SK-N-SH treated with all-trans-retinoic acid at 6 μM for 48 hours (cell line): ENCODE results near the gene LETMD1.

Source experiments
- ATAC-seq: fragments of 200-7000 bp; cut with Tn5 transposase; 3 replicates; pipeline ENCODE4 v1.9.1; 2020; ENCODE audit warnings: mild to moderate bottlenecking, moderate library complexity
- ARNTL ChIP-seq: fragments of 450-650 bp; formaldehyde crosslinking; IDR thresholded peaks from 2 replicates; pipeline ENCODE4 v1.5.0; 2020; ENCODE audit warnings: low read depth, mild to moderate bottlenecking, moderate library complexity, borderline replicate concordance
- BACH2 ChIP-seq: fragments of 250-450 bp; sonication (Bioruptor Pico); IDR thresholded peaks from 2 replicates; pipeline ENCODE4 v1.9.0; 2021; ENCODE audit warnings: mild to moderate bottlenecking, borderline replicate concordance
- CSDC2 ChIP-seq: fragments of 250-450 bp; sonication (Bioruptor Pico); IDR thresholded peaks from 2 replicates; pipeline ENCODE4 v1.5.0; 2020; ENCODE audit warnings: mild to moderate bottlenecking, moderate library complexity
- CSRNP3 ChIP-seq: fragments of 250-450 bp; sonication (Bioruptor Pico); IDR thresholded peaks from 2 replicates; pipeline ENCODE4 v1.5.1; 2021; ENCODE audit warnings: mild to moderate bottlenecking, moderate library complexity
- ESRRG ChIP-seq: fragments of 250-450 bp; sonication (Bioruptor Pico); IDR thresholded peaks from 2 replicates; pipeline ENCODE4 v1.6.1; 2021; ENCODE audit warnings: mild to moderate bottlenecking
- ISL1 ChIP-seq: fragments of 250-450 bp; sonication (Bioruptor Pico); IDR thresholded peaks from 2 replicates; pipeline ENCODE4 v2.1.2; 2022; ENCODE audit warnings: mild to moderate bottlenecking, moderate library complexity
- OSR1 ChIP-seq: fragments of 250-450 bp; sonication (Bioruptor Pico); IDR thresholded peaks from 2 replicates; pipeline ENCODE4 v1.8.0; 2022; ENCODE audit warnings: moderate library complexity, mild to moderate bottlenecking, inconsistent platforms
- PPARA ChIP-seq: fragments of 250-450 bp; sonication (Bioruptor Pico); IDR thresholded peaks from 2 replicates; pipeline ENCODE4 v1.5.0; 2020; ENCODE audit warnings: mild to moderate bottlenecking, borderline replicate concordance
- RARB ChIP-seq: fragments of 250-450 bp; sonication (Bioruptor Pico); IDR thresholded peaks from 2 replicates; pipeline ENCODE4 v1.8.0; 2021; ENCODE audit warnings: mild to moderate bottlenecking, moderate library complexity
- SNAI2 ChIP-seq: fragments of 250-450 bp; sonication (Bioruptor Pico); IDR thresholded peaks from 2 replicates; pipeline ENCODE4 v1.5.0; 2020; ENCODE audit warnings: mild to moderate bottlenecking, moderate library complexity
- TOX ChIP-seq: fragments of 250-450 bp; sonication (Bioruptor Pico); IDR thresholded peaks from 2 replicates; pipeline ENCODE4 v1.8.0; 2021; ENCODE audit warnings: mild to moderate bottlenecking, moderate library complexity, borderline replicate concordance
- ZFP3 ChIP-seq: fragments of 250-450 bp; sonication (Bioruptor Pico); IDR thresholded peaks from 2 replicates; pipeline ENCODE4 v1.5.0; 2020; ENCODE audit warnings: mild to moderate bottlenecking, moderate library complexity
- ZFP30 ChIP-seq: fragments of 450-650 bp; formaldehyde crosslinking; IDR thresholded peaks from 2 replicates; pipeline ENCODE4 v1.5.0; 2022; ENCODE audit warnings: mild to moderate bottlenecking, moderate library complexity
- ZNF565 ChIP-seq: fragments of 450-650 bp; formaldehyde crosslinking; conservative IDR thresholded peaks from 2 replicates; pipeline ENCODE4 v1.5.0; 2020; ENCODE audit warnings: low read depth, mild to moderate bottlenecking, moderate library complexity
- ZNF70 ChIP-seq: fragments of 450-650 bp; formaldehyde crosslinking; IDR thresholded peaks from 2 replicates; pipeline ENCODE4 v1.5.0; 2020; ENCODE audit warnings: mild to moderate bottlenecking, moderate library complexity
- ZNF8 ChIP-seq: fragments of 450-650 bp; formaldehyde crosslinking; IDR thresholded peaks from 2 replicates; pipeline ENCODE4 v1.5.0; 2020; ENCODE audit warnings: mild to moderate bottlenecking, moderate library complexity
- TF ChIP-seq, protein P1 (sequence below): fragments of 250-450 bp; sonication (Bioruptor Pico); IDR thresholded peaks from 2 replicates; pipeline ENCODE4 v1.8.0; 2020; ENCODE audit warnings: mild to moderate bottlenecking, moderate library complexity, borderline replicate concordance
- TF ChIP-seq, protein P2 (sequence below): fragments of 250-450 bp; sonication (Bioruptor Pico); IDR thresholded peaks from 2 replicates; pipeline ENCODE4 v1.5.0; 2020; ENCODE audit warnings: mild to moderate bottlenecking, moderate library complexity
- TF ChIP-seq, protein P3 (sequence below): fragments of 250-450 bp; sonication (Bioruptor Pico); IDR thresholded peaks from 2 replicates; pipeline ENCODE4 v1.8.0; 2021; ENCODE audit warnings: low read depth, mild to moderate bottlenecking, moderate library complexity, borderline replicate concordance
- TF ChIP-seq, protein P4 (sequence below): fragments of 250-450 bp; sonication (Bioruptor Pico); IDR thresholded peaks from 2 replicates; pipeline ENCODE4 v1.5.1; 2020; ENCODE audit warnings: low read depth, mild to moderate bottlenecking, moderate library complexity

Gene LETMD1

GRCh38 chr12:51025338-51025835 is 22.7 kb upstream of the LETMD1 start:
- ATAC-seq: peak; percentile 44; the same call in 2 of the 3 replicates
- no peak for TF ChIP-seq ZFP3 (CRISPR knock-in tag)
- TF ChIP-seq PPARA (CRISPR knock-in tag): no peak
- TF ChIP-seq ZNF8 (CRISPR knock-in tag): no peak
- TF ChIP-seq ZNF565 (CRISPR knock-in tag): no peak
- no peak for TF ChIP-seq ZFP30 (CRISPR knock-in tag)
- TF ChIP-seq, protein P1, sequence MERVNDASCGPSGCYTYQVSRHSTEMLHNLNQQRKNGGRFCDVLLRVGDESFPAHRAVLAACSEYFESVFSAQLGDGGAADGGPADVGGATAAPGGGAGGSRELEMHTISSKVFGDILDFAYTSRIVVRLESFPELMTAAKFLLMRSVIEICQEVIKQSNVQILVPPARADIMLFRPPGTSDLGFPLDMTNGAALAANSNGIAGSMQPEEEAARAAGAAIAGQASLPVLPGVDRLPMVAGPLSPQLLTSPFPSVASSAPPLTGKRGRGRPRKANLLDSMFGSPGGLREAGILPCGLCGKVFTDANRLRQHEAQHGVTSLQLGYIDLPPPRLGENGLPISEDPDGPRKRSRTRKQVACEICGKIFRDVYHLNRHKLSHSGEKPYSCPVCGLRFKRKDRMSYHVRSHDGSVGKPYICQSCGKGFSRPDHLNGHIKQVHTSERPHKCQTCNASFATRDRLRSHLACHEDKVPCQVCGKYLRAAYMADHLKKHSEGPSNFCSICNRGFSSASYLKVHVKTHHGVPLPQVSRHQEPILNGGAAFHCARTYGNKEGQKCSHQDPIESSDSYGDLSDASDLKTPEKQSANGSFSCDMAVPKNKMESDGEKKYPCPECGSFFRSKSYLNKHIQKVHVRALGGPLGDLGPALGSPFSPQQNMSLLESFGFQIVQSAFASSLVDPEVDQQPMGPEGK (CRISPR knock-in tag): no peak
- TF ChIP-seq, protein P2, sequence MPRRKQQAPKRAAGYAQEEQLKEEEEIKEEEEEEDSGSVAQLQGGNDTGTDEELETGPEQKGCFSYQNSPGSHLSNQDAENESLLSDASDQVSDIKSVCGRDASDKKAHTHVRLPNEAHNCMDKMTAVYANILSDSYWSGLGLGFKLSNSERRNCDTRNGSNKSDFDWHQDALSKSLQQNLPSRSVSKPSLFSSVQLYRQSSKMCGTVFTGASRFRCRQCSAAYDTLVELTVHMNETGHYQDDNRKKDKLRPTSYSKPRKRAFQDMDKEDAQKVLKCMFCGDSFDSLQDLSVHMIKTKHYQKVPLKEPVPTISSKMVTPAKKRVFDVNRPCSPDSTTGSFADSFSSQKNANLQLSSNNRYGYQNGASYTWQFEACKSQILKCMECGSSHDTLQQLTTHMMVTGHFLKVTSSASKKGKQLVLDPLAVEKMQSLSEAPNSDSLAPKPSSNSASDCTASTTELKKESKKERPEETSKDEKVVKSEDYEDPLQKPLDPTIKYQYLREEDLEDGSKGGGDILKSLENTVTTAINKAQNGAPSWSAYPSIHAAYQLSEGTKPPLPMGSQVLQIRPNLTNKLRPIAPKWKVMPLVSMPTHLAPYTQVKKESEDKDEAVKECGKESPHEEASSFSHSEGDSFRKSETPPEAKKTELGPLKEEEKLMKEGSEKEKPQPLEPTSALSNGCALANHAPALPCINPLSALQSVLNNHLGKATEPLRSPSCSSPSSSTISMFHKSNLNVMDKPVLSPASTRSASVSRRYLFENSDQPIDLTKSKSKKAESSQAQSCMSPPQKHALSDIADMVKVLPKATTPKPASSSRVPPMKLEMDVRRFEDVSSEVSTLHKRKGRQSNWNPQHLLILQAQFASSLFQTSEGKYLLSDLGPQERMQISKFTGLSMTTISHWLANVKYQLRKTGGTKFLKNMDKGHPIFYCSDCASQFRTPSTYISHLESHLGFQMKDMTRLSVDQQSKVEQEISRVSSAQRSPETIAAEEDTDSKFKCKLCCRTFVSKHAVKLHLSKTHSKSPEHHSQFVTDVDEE (CRISPR knock-in tag): no peak
- TF ChIP-seq CSDC2 (CRISPR knock-in tag): no peak
- TF ChIP-seq ZNF70 (CRISPR knock-in tag): no peak
- no peak for TF ChIP-seq SNAI2 (CRISPR knock-in tag)
- TF ChIP-seq ARNTL (CRISPR knock-in tag): no peak
- TF ChIP-seq ESRRG: no peak
- no peak for TF ChIP-seq BACH2 (CRISPR knock-in tag)
- TF ChIP-seq, protein P3, sequence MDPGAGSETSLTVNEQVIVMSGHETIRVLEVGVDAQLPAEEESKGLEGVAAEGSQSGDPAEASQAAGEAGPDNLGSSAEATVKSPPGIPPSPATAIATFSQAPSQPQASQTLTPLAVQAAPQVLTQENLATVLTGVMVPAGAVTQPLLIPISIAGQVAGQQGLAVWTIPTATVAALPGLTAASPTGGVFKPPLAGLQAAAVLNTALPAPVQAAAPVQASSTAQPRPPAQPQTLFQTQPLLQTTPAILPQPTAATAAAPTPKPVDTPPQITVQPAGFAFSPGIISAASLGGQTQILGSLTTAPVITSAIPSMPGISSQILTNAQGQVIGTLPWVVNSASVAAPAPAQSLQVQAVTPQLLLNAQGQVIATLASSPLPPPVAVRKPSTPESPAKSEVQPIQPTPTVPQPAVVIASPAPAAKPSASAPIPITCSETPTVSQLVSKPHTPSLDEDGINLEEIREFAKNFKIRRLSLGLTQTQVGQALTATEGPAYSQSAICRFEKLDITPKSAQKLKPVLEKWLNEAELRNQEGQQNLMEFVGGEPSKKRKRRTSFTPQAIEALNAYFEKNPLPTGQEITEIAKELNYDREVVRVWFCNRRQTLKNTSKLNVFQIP: no peak
- TF ChIP-seq, protein P4, sequence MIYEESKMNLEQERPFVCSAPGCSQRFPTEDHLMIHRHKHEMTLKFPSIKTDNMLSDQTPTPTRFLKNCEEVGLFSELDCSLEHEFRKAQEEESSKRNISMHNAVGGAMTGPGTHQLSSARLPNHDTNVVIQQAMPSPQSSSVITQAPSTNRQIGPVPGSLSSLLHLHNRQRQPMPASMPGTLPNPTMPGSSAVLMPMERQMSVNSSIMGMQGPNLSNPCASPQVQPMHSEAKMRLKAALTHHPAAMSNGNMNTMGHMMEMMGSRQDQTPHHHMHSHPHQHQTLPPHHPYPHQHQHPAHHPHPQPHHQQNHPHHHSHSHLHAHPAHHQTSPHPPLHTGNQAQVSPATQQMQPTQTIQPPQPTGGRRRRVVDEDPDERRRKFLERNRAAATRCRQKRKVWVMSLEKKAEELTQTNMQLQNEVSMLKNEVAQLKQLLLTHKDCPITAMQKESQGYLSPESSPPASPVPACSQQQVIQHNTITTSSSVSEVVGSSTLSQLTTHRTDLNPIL (CRISPR knock-in tag): no peak
- TF ChIP-seq ISL1 (CRISPR knock-in tag): no peak
- TF ChIP-seq RARB (CRISPR knock-in tag): no peak
- TF ChIP-seq TOX (CRISPR knock-in tag): no peak
- TF ChIP-seq OSR1 (CRISPR knock-in tag): no peak
- TF ChIP-seq CSRNP3 (CRISPR knock-in tag): no peak
- TF ChIP-seq, all 23 proteins: peak for 0

DNA sequence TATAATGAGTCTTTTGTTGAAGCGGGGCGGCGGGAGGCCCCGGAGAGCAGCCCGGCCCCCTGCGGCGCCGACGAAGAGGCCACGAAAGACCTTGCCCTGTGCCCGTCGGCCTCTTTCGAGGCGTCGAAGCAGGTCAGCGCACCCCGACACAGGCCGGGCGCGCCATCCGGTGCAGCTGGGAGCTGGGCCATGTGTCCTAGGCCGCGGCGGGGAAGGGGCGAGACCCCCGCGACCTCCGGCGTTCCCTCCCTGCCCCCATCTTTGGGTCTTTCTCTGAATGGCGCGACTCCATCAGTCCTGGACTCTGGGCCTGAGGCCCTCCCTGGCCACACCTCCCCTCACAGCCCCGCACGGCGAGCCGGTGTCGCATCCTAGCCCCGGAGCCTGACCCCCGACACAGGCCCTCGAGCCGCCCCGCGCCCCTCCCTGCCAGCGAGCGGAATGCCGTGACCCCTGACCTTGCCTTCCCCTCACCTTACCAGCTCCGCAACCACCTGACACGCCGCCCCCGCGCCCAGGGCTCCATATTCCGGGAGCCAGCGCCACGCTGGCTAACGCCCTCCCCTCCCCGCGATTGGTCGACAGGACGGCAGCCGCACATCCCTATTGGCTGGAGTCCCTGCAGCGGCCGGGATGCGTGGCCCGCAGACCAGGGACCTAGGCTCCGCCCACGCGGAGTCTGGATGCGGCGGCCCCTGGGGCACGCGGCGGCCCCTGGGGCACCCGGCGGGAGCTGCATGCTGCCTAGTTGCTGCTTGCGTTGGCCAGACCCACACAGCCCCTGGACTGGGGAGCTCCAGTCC is 22.1 kb upstream of the LETMD1 start, which contains the start of gene SLC11A2:
SLC11A2 (minus strand) TSS at position 549 of the 803 bp plus-strand sequence. CDS start 15,656 bp downstream, outside the sequence.
- TF ChIP-seq, protein P2 (CRISPR knock-in tag): peak; percentile 35; the same call in 1 of the 2 replicates
- no peak for TF ChIP-seq OSR1 (CRISPR knock-in tag)
- peak; percentile 97 for ATAC-seq
